Middle frontal gyrus (tissue), 1 donor: Measurements from ENCODE around the gene NEGR1.

Source experiments
- DNase-seq: peaks from one replicate; pipeline ENCODE4 v3.0.0-alpha.2; 2015; ENCODE audit warnings: low spot score; ENCODE audit errors: extremely low spot score

NEGR1 gene

GRCh38 chr1:72119491-72119890 is 162.8 kb downstream of the NEGR1 start:
- no peak for DNase-seq

GRCh38 chr1:72117621-72118020 is 164.7 kb downstream of the NEGR1 start:
- no peak for DNase-seq

GRCh38 chr1:72115290-72115689 is 167.0 kb downstream of the NEGR1 start:
- no peak for DNase-seq

- DNase-seq = no peak
Observed at GRCh38 chr1:72111662-72112061, 170.7 kb downstream of the NEGR1 start.

- DNase-seq = no peak
Observed at GRCh38 chr1:72109916-72110315, 172.4 kb downstream of the NEGR1 start.

GRCh38 chr1:72105201-72105600 is 177.1 kb downstream of the NEGR1 start:
- DNase-seq = no peak

GRCh38 chr1:72101840-72102632 is 180.3 kb downstream of the NEGR1 start:
- DNase-seq = no peak

GRCh38 chr1:72100771-72101170 is 181.6 kb downstream of the NEGR1 start:
- DNase-seq = no peak

- DNase-seq = no peak
Observed at GRCh38 chr1:72097851-72098570, 184.3 kb downstream of the NEGR1 start.

GRCh38 chr1:72094209-72094608 is 188.1 kb downstream of the NEGR1 start:
- DNase-seq = no peak

GRCh38 chr1:72086394-72086793 is 195.9 kb downstream of the NEGR1 start:
- no peak for DNase-seq

GRCh38 chr1:72075425-72075824 is 206.9 kb downstream of the NEGR1 start:
- DNase-seq = no peak

GRCh38 chr1:72066431-72066830 is 215.9 kb downstream of the NEGR1 start:
- DNase-seq = no peak

GRCh38 chr1:72064196-72065075 is 217.9 kb downstream of the NEGR1 start:
- no peak for DNase-seq

- no peak for DNase-seq
Observed at GRCh38 chr1:72063364-72064044, 218.8 kb downstream of the NEGR1 start.

GRCh38 chr1:72062584-72062983 is 219.8 kb downstream of the NEGR1 start:
- no peak for DNase-seq

GRCh38 chr1:72060466-72061245 is 221.7 kb downstream of the NEGR1 start:
- no peak for DNase-seq

GRCh38 chr1:72056516-72056915 is 225.8 kb downstream of the NEGR1 start:
- no peak for DNase-seq

- DNase-seq = no peak
Observed at GRCh38 chr1:72051538-72051937, 230.8 kb downstream of the NEGR1 start.

GRCh38 chr1:72050551-72050950 is 231.8 kb downstream of the NEGR1 start:
- no peak for DNase-seq
